ENCODE measurements around the gene TBC1D14. TPM values are rescaled to one million over a fixed set of nuclear protein-coding genes. Genes with fewer than 3 reads are reported as not detected.

The TBC1D14 gene
- total and polyA plus RNA-seq, 9 of the 15 experiments (the other 6 are each of a cell fraction or from before 2014, with no cell fraction given) = 2.1 to 59.6 (median 44.8) TPM

- no peak for TF ChIP-seq RREB1 (CRISPR knock-in tag; IDR thresholded peaks at IDR 0.05)
- TF ChIP-seq MTF1 (CRISPR knock-in tag; IDR thresholded peaks at IDR 0.05; ENCODE audit: borderline replicate concordance) = no peak
- no peak for TF ChIP-seq FOXK1 (CRISPR knock-in tag; IDR thresholded peaks at IDR 0.05; ENCODE audit: borderline replicate concordance)
- TF ChIP-seq, protein P1, sequence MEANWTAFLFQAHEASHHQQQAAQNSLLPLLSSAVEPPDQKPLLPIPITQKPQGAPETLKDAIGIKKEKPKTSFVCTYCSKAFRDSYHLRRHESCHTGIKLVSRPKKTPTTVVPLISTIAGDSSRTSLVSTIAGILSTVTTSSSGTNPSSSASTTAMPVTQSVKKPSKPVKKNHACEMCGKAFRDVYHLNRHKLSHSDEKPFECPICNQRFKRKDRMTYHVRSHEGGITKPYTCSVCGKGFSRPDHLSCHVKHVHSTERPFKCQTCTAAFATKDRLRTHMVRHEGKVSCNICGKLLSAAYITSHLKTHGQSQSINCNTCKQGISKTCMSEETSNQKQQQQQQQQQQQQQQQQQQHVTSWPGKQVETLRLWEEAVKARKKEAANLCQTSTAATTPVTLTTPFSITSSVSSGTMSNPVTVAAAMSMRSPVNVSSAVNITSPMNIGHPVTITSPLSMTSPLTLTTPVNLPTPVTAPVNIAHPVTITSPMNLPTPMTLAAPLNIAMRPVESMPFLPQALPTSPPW (CRISPR knock-in tag; IDR thresholded peaks at IDR 0.05) = peak; percentile 74
- TF ChIP-seq E2F6 (IDR thresholded peaks at IDR 0.05; ENCODE audit: borderline replicate concordance in 1 of 2, extremely low read depth in 1 of 2, insufficient read depth in 1 of 2, insufficient read length in 1 of 2, low read depth in 1 of 2, low read length in 1 of 2, poor library complexity in 1 of 2, severe bottlenecking in 1 of 2) = peak in 1 of 2 experiments; percentile 28
- TF ChIP-seq, protein P2, sequence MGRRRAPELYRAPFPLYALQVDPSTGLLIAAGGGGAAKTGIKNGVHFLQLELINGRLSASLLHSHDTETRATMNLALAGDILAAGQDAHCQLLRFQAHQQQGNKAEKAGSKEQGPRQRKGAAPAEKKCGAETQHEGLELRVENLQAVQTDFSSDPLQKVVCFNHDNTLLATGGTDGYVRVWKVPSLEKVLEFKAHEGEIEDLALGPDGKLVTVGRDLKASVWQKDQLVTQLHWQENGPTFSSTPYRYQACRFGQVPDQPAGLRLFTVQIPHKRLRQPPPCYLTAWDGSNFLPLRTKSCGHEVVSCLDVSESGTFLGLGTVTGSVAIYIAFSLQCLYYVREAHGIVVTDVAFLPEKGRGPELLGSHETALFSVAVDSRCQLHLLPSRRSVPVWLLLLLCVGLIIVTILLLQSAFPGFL (CRISPR knock-in tag; IDR thresholded peaks at IDR 0.05) = no peak
- TF ChIP-seq ZNF75A (CRISPR knock-in tag; IDR thresholded peaks at IDR 0.05) = no peak
- TF ChIP-seq GATAD2A (IDR thresholded peaks at IDR 0.05) = 0 out of 2 replicates have a peak, but pooled peaks have one; percentile 11
These were observed 158.7 kb downstream of the TBC1D14 start (continued) for GRCh38 chr4:7068279-7068842.

All from K562 (cell line).